Ectodermal cell (in vitro differentiated cells): ENCODE results near the gene ATG5.

ENCODE experiments used
- H3K27ac ChIP-seq: 2 replicates; pipeline ENCODE4 v1.7.0; 2013; ENCODE audit warnings: mild to moderate bottlenecking, low read depth, low read length; ENCODE audit not compliant: insufficient read depth, poor library complexity, severe bottlenecking
- H3K27me3 ChIP-seq: 2 replicates; pipeline ENCODE4 v1.7.0; 2013; ENCODE audit warnings: mild to moderate bottlenecking, low read length; ENCODE audit not compliant: insufficient read depth, control insufficient read depth, poor library complexity, severe bottlenecking
- H3K36me3 ChIP-seq: one replicate; pipeline ENCODE4 v1.7.0; 2013; ENCODE audit warnings: low read length; ENCODE audit not compliant: control insufficient read depth, insufficient read depth
- H3K4me1 ChIP-seq: one replicate; pipeline ENCODE4 v1.7.0; 2013; ENCODE audit warnings: low read length; ENCODE audit not compliant: control insufficient read depth, insufficient read depth
- H3K4me3 ChIP-seq: 2 replicates; pipeline ENCODE4 v1.7.0; 2013; ENCODE audit warnings: low read depth, low read length, control low read depth; ENCODE audit not compliant: insufficient read depth
- H3K9me3 ChIP-seq: 2 replicates; pipeline ENCODE4 v1.7.0; 2013; ENCODE audit warnings: mild to moderate bottlenecking, low read length, moderate library complexity; ENCODE audit not compliant: control insufficient read depth
- WGBS, 2 experiments: methylation state at CpG; one replicate each; pipeline ENCODE4 v1.1.7; 2013; ENCODE audit warnings: missing lambda C conversion rate in 2 of 2; 5-methylcytosine and 5-hydroxymethylcytosine counted together

ATG5 gene

DNA sequence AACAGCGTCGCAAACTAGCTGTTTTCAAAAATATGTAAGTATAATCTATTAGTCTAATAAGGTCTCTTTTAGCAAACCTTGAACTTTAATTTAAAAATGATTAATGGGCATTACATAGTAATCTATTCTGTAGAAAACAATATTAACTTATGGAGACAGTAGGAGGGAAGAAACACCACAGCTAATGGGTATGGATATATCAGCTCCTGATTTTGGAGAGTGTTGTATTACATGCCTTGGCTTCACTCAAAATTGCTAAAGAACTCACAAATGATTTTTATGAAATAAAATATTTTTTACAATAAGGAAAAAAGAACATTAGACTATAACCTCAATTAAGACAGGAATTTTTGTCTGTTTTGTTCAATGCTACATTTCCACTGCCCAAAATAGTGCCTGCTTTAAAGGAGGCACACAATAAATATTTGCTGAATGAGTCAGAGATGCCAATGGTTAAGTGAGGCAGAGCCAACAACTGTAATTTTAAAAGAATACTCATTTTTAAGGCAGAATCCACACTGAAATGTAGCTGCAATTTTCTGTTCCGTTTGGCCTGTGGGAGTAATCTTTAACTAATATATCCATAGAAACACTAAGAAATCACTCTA, 15.7 kb downstream of the ATG5 start:
- no peaks in the 10 kb centered on the region for H3K27me3 ChIP-seq
- 60 to 92% methylated on average over 1 of the region's 3 CpGs for WGBS, 2 experiments
- H3K9me3 ChIP-seq: no peaks in the 10 kb centered on the region
- no peaks in the 10 kb centered on the region for H3K4me1 ChIP-seq
- no peak overlapping the region for H3K27ac ChIP-seq
- no peak overlapping the region for H3K4me3 ChIP-seq
- H3K36me3 ChIP-seq: peaks cover 2% of the 10 kb centered on the region

DNA sequence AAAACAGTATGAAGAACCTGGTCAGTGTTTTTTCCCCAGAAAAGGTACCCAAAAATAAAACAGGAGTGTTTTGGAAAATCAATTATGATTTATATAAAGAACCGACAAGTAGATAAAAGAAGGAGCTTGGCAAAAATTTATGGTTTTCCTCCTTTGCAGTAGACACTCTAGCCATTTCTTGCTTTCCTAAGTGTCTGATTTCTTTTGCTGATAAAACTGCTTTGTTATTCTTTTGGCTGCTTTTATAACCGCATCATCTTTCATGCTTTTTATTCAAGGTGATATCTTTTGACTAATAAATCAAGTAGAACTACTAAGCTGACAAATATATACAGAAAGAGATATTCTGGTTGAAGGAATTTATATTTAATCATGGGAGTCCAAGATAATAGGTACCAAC, 16.6 kb downstream of the ATG5 start:
- WGBS, 2 experiments: 96 to 100% methylated on average over 1 to 2 of the region's 2 CpGs
- Histone ChIP-seq H3K4me1 (no peaks in the 10 kb centered on the region), H3K27me3 (no peaks in the 10 kb centered on the region), H3K9me3 (no peaks in the 10 kb centered on the region), H3K36me3 (no peaks in the 10 kb centered on the region), H3K4me3 (no peak overlapping the region), H3K27ac (no peak overlapping the region)

DNA sequence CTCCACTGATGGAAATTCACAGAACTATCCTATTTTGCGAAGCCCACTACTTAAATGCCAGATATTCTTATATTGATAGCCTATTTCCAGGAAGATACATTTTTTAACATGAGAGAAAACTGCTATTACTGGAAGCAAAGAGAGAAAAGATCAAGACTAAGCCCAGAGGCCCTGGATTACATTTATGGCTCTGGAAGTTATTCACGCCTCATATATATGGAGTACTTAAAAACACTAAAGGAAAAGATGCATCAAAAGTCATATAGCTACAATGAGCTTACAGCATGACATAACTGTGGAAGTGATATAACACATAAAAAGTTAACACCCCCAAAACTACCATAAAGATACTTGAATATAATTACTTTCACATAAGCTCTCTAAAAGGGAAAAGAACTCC, 19.8 kb downstream of the ATG5 start:
- 100% methylated on average over 2 of the region's 2 CpGs; no CpG with 5 or more reads in 1 of the 2 experiments for WGBS, 2 experiments
- H3K4me3 ChIP-seq: no peak overlapping the region
- H3K27ac ChIP-seq: no peak overlapping the region
- no peaks in the 10 kb centered on the region for H3K9me3 ChIP-seq
- no peaks in the 10 kb centered on the region for H3K27me3 ChIP-seq
- H3K36me3 ChIP-seq: no peaks in the 10 kb centered on the region
- H3K4me1 ChIP-seq: no peaks in the 10 kb centered on the region

DNA sequence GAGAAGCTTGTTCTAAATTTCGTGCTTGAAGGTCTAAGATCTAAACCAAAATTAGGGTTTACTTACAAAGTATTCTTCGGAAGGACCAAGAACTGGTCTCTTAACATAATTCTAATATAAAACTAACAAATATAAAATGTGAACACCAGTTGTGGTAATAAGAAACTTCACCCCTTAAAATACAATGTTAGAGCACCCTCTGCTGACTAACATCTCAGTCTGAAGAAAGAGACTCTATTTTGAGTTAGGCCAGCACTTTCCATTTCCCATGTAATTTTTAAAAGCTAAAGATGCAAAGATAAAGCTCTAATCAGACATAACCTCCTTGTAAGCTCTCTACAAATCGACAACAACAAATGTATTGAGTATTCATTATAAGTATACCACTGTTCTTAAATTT, 24.6 kb downstream of the ATG5 start:
- Histone ChIP-seq H3K36me3 (no peaks in the 10 kb centered on the region), H3K27me3 (no peaks in the 10 kb centered on the region), H3K9me3 (no peaks in the 10 kb centered on the region), H3K27ac (no peak overlapping the region), H3K4me3 (no peak overlapping the region), H3K4me1 (no peaks in the 10 kb centered on the region)
- WGBS, 2 experiments: 75% methylated on average over 3 of the region's 3 CpGs; no CpG with 5 or more reads in 1 of the 2 experiments

DNA sequence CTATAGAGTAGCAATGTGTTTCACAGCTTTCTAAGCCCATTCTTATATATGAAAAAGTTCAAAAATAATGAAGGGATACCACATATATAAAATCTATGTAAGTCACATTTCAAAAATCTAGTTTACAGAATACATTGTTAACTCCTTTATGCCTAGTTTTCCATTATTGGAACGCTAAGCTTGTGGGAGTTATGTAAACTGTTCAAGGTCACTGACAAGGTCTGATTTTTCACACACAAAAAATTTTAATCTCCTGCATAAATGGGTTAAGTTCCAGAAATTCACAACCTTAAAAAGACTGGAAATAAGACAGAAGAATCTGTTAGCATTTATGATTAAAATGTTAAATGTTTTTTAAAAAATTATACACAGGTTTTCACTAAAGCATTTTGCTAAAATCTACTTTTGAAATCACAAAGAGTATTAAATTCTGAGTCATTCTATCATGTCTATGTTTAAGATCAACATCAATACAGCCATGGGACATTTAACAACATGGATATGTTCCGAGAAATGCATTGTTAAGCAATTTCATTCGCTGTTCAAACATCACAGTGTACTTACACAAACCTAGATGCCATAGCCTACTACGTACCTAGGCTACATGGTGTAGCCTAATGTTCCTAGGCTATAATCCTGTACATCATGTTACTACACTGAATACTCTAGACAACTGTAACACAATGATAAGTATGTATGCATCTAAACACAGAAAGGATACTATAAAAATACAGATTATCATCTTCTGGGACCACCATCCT, 25.4 kb downstream of the ATG5 start:
- 95 to 98% methylated on average over 4 of the region's 4 CpGs for WGBS, 2 experiments
- no peak overlapping the region for H3K4me3 ChIP-seq
- H3K4me1 ChIP-seq: no peaks in the 10 kb centered on the region
- H3K9me3 ChIP-seq: no peaks in the 10 kb centered on the region
- no peaks in the 10 kb centered on the region for H3K27me3 ChIP-seq
- H3K36me3 ChIP-seq: no peaks in the 10 kb centered on the region
- H3K27ac ChIP-seq: no peak overlapping the region

DNA sequence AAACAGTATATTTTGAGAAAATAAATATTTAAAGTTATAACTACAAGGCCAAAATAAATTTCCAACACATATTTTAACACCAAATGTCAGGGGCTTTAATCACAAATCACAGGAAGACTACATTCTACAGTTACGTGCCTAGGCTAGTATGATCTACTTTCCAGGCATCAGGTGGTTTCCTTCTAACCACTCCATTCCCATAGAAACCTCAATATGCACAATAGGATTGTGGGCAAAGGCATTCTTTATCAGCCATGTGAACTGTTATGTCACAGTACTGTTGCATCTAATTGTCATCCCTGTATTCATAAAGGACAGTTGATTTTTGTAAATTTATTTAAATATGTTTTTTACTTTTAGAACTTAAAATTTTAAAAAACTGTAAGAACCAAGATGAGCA, 32.4 kb downstream of the ATG5 start:
- Histone ChIP-seq H3K9me3 (no peaks in the 10 kb centered on the region), H3K4me3 (no peak overlapping the region), H3K27ac (no peak overlapping the region), H3K4me1 (no peaks in the 10 kb centered on the region), H3K36me3 (no peaks in the 10 kb centered on the region), H3K27me3 (no peaks in the 10 kb centered on the region)
- 95 to 96% methylated on average over 1 of the region's 1 CpG for WGBS, 2 experiments

DNA sequence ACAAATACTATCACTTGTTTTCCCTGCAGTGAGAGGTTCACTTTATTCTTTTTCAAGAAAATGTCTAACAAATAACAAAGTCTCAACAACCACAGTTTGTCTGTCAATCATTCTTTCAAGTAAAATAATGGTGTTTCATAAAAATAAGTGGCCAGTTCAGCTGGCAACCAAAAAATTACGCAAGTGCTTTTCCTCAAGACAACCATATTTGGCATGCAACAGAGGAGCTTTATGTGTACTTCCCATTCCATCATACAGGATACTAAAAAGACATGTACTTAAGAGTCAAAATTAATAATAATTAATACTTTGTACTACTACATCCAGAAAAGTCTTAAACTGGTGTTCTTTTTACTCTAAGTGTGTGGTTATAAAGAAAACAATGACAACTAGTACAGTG, 34.6 kb downstream of the ATG5 start:
- 100% methylated on average over 1 of the region's 1 CpG; no CpG with 5 or more reads in 1 of the 2 experiments for WGBS, 2 experiments
- Histone ChIP-seq H3K4me3 (no peak overlapping the region), H3K27ac (no peak overlapping the region)

DNA sequence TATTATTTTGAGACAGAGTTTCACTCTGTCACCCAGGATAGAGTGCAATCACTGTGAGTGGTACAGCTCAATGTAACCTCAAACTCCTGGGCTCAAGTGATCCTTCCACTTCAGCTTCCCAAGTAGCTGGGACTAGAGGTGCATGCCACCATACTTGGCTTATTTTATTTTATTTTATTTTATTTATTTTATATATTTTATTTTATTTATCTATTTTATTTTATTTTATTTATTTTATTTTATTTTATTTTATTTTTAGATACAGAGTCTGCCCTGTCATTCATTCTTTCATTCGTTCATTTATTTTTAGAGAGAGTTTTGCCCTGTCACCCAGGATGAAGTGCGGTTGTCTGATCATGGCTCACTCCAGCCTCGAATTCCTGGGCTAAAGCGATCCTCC, 35.5 kb downstream of the ATG5 start:
- Histone ChIP-seq H3K9me3 (no peaks in the 10 kb centered on the region), H3K27ac (no peak overlapping the region), H3K4me1 (no peaks in the 10 kb centered on the region), H3K36me3 (no peaks in the 10 kb centered on the region), H3K4me3 (no peak overlapping the region), H3K27me3 (no peaks in the 10 kb centered on the region)
- 92 to 93% methylated on average over 4 of the region's 4 CpGs for WGBS, 2 experiments

More for the DNA sequence above, 34.6 kb downstream of the ATG5 start:
- H3K4me1 ChIP-seq: no peaks in the 10 kb centered on the region
- no peaks in the 10 kb centered on the region for H3K27me3 ChIP-seq
- H3K36me3 ChIP-seq: no peaks in the 10 kb centered on the region
- no peaks in the 10 kb centered on the region for H3K9me3 ChIP-seq

DNA sequence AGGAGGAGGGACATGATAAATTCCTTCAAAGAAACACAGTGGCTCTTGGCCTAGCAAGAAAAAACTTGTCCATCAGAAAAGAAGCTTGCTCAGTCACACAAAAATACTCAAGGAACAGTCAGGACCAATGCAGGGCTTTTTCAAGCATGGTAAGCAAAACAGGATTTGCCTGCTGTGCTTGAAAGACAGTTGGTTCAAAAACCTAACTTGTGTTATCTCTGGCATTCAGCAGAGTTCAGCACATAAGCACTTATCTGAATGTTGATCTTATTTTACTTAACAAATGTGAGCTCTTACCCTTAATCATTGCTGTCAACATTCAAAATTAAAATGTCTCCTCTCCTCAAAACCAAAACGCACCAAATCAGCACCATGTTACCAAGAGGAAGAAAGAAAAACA, 38.3 kb downstream of the ATG5 start:
- no peaks in the 10 kb centered on the region for H3K4me1 ChIP-seq
- no peak overlapping the region for H3K4me3 ChIP-seq
- no peaks in the 10 kb centered on the region for H3K9me3 ChIP-seq
- no peaks in the 10 kb centered on the region for H3K27me3 ChIP-seq
- H3K36me3 ChIP-seq: no peaks in the 10 kb centered on the region
- H3K27ac ChIP-seq: no peak overlapping the region
- 100% methylated on average over 1 of the region's 1 CpG; no CpG with 5 or more reads in 1 of the 2 experiments for WGBS, 2 experiments

DNA sequence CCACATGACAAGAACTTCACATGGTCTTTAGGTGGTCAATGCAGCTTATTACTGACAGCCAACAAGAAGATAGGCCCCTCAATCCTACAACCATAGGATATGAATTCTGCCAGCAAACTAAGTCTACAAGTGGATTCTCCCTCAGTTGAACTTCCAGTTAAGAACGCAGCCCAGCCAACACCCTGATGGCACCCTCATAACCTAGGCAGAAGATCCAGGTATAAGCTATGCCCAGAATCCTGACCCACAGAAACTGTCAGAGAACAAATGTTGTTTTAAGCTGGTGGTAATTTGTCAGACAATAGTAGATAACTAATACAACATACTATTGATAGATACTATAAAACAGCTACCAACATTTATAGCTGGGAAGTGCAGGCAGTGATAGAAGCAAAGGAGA, 38.8 kb downstream of the ATG5 start:
- WGBS, 2 experiments: 83 to 96% methylated on average over 1 of the region's 1 CpG
- H3K36me3 ChIP-seq: no peaks in the 10 kb centered on the region

More for the DNA sequence above, 38.8 kb downstream of the ATG5 start:
- Histone ChIP-seq H3K4me1 (no peaks in the 10 kb centered on the region), H3K27ac (no peak overlapping the region), H3K9me3 (no peaks in the 10 kb centered on the region), H3K4me3 (no peak overlapping the region), H3K27me3 (no peaks in the 10 kb centered on the region)
